IMR-90 (cell line): ENCODE data around the gene TDG. TPM values are rescaled to one million over a fixed set of nuclear protein-coding genes. Genes with fewer than 3 reads are reported as not detected.

Experiments
- ATAC-seq: fragments of 200-7000 bp; cut with Tn5 transposase; 2 replicates; pipeline ENCODE4 v1.9.1; 2020; ENCODE audit warnings: low read depth, mild to moderate bottlenecking, moderate library complexity
- BruUV-seq: library from RNA; stranded (reverse); fragments of 400-500 nt; replicated peaks from 2 replicates; lab custom pipeline; 2021; lab: Mats Ljungman, UMichigan
- CTCF ChIA-PET: fragments of 300-600 bp; formaldehyde crosslinking; extraction: SDS; loops from one replicate; lab custom pipeline; 2021; ENCODE audit warnings: antibody characterized with exemption; lab: Yijun Ruan, JAX
- POLR2A ChIA-PET: fragments of 300-600 bp; sonication (Branson Sonifier 250); formaldehyde crosslinking; loops from one replicate; lab custom pipeline; 2022; ENCODE audit warnings: antibody characterized with exemption; ENCODE audit not compliant: unreplicated experiment; lab: Charles Lee
- DNase-seq: peaks from one replicate; pipeline ENCODE4 v3.0.0; 2013
- H2AFZ ChIP-seq: replicated peaks from 2 replicates; pipeline ENCODE3; 2013; ENCODE audit warnings: low read length, mild to moderate bottlenecking; ENCODE audit not compliant: poor library complexity
- H2AK5ac ChIP-seq: 2 replicates; pipeline ENCODE4 v1.6.1; 2013; ENCODE audit warnings: low read depth, low read length, inconsistent platforms
- H2AK9ac ChIP-seq: replicated peaks from 2 replicates; pipeline ENCODE3; 2013; ENCODE audit warnings: mild to moderate bottlenecking, low read depth, low read length, moderate library complexity; ENCODE audit not compliant: poor library complexity
- H2BK120ac ChIP-seq: 2 replicates; pipeline ENCODE4 v1.6.1; 2013; ENCODE audit warnings: low read depth, low read length, inconsistent platforms
- H2BK15ac ChIP-seq: 3 replicates; pipeline ENCODE4 v1.6.1; 2013; ENCODE audit warnings: low read depth, low read length, inconsistent platforms
- H2BK20ac ChIP-seq: 2 replicates; pipeline ENCODE4 v1.6.1; 2013; ENCODE audit warnings: low read depth, mild to moderate bottlenecking, inconsistent platforms, low read length, moderate library complexity
- H2BK5ac ChIP-seq: 2 replicates; pipeline ENCODE4 v1.6.1; 2013; ENCODE audit warnings: mild to moderate bottlenecking, low read depth, low read length, inconsistent platforms; ENCODE audit not compliant: poor library complexity, severe bottlenecking
- H3K14ac ChIP-seq: replicated peaks from 2 replicates; pipeline ENCODE4 v1.6.1; 2013; ENCODE audit warnings: low read depth, low read length, inconsistent platforms
- H3K18ac ChIP-seq: 2 replicates; pipeline ENCODE4 v1.6.1; 2013; ENCODE audit warnings: low read depth, low read length, control low read depth
- H3K23ac ChIP-seq: 2 replicates; pipeline ENCODE4 v1.6.1; 2013; ENCODE audit warnings: low read depth, low read length, inconsistent platforms
- H3K27ac ChIP-seq: 2 replicates; pipeline ENCODE4 v1.5.1; 2013; ENCODE audit warnings: mild to moderate bottlenecking, control low read depth, low read length; ENCODE audit not compliant: insufficient read depth
- H3K27me3 ChIP-seq: 2 replicates; pipeline ENCODE4 v1.6.1; 2013; ENCODE audit warnings: low read length; ENCODE audit not compliant: control insufficient read depth, insufficient read depth
- H3K36me3 ChIP-seq: 2 replicates; pipeline ENCODE4 v1.6.1; 2013; ENCODE audit warnings: low read length, mixed read lengths; ENCODE audit not compliant: control insufficient read depth, insufficient read depth
- H3K4ac ChIP-seq: 2 replicates; pipeline ENCODE4 v1.6.1; 2013; ENCODE audit warnings: low read depth, low read length, inconsistent platforms
- H3K4me1 ChIP-seq: 2 replicates; pipeline ENCODE4 v1.6.1; 2013; ENCODE audit warnings: low read length, mixed read lengths; ENCODE audit not compliant: control insufficient read depth, insufficient read depth
- H3K4me2 ChIP-seq: 2 replicates; pipeline ENCODE4 v1.6.1; 2013; ENCODE audit warnings: low read depth, mild to moderate bottlenecking, control low read depth, low read length, moderate library complexity
- H3K4me3 ChIP-seq: 2 replicates; pipeline ENCODE4 v1.5.1; 2013; ENCODE audit warnings: low read depth, mild to moderate bottlenecking, control low read depth, low read length, moderate library complexity; ENCODE audit not compliant: insufficient read depth
- H3K56ac ChIP-seq: 2 replicates; pipeline ENCODE4 v1.6.1; 2013; ENCODE audit warnings: low read length, inconsistent platforms; ENCODE audit not compliant: insufficient read depth; ENCODE audit errors: extremely low read depth
- H3K79me1 ChIP-seq, 2 experiments: 2 replicates each; pipeline ENCODE4 v1.6.1; 2013; ENCODE audit warnings: low read length in 2 of 2, inconsistent platforms in 1 of 2, low read depth in 1 of 2
- H3K9ac ChIP-seq: 2 replicates; pipeline ENCODE4 v1.6.1; 2013; ENCODE audit warnings: low read depth, low read length, control low read depth
- H3K9me1 ChIP-seq: 2 replicates; pipeline ENCODE4 v1.6.1; 2013; ENCODE audit warnings: low read length, inconsistent platforms; ENCODE audit not compliant: insufficient read depth
- H3K9me3 ChIP-seq: 2 replicates; pipeline ENCODE4 v1.6.1; 2013; ENCODE audit warnings: low read length; ENCODE audit not compliant: control insufficient read depth, insufficient read depth
- H4K20me1 ChIP-seq: 2 replicates; pipeline ENCODE4 v1.6.1; 2013; ENCODE audit warnings: low read length, inconsistent platforms; ENCODE audit not compliant: insufficient read depth
- H4K5ac ChIP-seq: 2 replicates; pipeline ENCODE4 v1.6.1; 2013; ENCODE audit warnings: mild to moderate bottlenecking, low read depth, low read length, control low read depth
- H4K8ac ChIP-seq, 2 experiments: 2 replicates each; pipeline ENCODE4 v1.6.1; 2013; ENCODE audit warnings: low read depth in 2 of 2, low read length in 2 of 2, control low read depth in 1 of 2, inconsistent platforms in 1 of 2
- H4K91ac ChIP-seq: 2 replicates; pipeline ENCODE4 v1.6.1; 2013; ENCODE audit warnings: low read depth, low read length, inconsistent platforms; ENCODE audit not compliant: insufficient read depth
- BHLHE40 ChIP-seq: fragments of 150-350 bp; IDR thresholded peaks from 2 replicates; pipeline ENCODE4 v1.6.1; 2016; ENCODE audit warnings: mild to moderate bottlenecking, low read depth, low read length
- CEBPB ChIP-seq: IDR thresholded peaks from 2 replicates; pipeline ENCODE4 v1.6.1; 2012; ENCODE audit warnings: low read depth, low read length, improper control_type of control experiment
- CHD1 ChIP-seq: IDR thresholded peaks from 2 replicates; pipeline ENCODE4 v1.6.1; 2012; ENCODE audit warnings: low read depth, low read length, improper control_type of control experiment
- ELK1 ChIP-seq: fragments of 150-350 bp; IDR thresholded peaks from 2 replicates; pipeline ENCODE4 v1.6.1; 2016; ENCODE audit warnings: low read depth, mild to moderate bottlenecking, low read length, moderate library complexity, borderline replicate concordance
- FOS ChIP-seq: fragments of 150-350 bp; IDR thresholded peaks from 2 replicates; pipeline ENCODE4 v1.6.1; 2016; ENCODE audit warnings: low read depth, low read length
- MAFK ChIP-seq: IDR thresholded peaks from 2 replicates; pipeline ENCODE4 v1.6.1; 2012; ENCODE audit warnings: low read depth, low read length, improper control_type of control experiment
- NFE2L2 ChIP-seq: fragments of 150-350 bp; IDR thresholded peaks from 2 replicates; pipeline ENCODE4 v1.6.1; 2016; ENCODE audit warnings: low read depth, mild to moderate bottlenecking, low read length
- RAD21 ChIP-seq: IDR thresholded peaks from 2 replicates; pipeline ENCODE4 v1.6.1; 2012; ENCODE audit warnings: low read length, improper control_type of control experiment
- RCOR1 ChIP-seq: IDR thresholded peaks from 2 replicates; pipeline ENCODE4 v1.6.1; 2012; ENCODE audit warnings: mild to moderate bottlenecking, low read length, improper control_type of control experiment; ENCODE audit not compliant: insufficient replicate concordance
- RFX5 ChIP-seq: IDR thresholded peaks from 2 replicates; pipeline ENCODE4 v1.8.0; 2012; ENCODE audit warnings: low read depth, mild to moderate bottlenecking, low read length, moderate library complexity
- SMC3 ChIP-seq: fragments of 150-350 bp; IDR thresholded peaks from 2 replicates; pipeline ENCODE4 v1.6.1; 2016; ENCODE audit warnings: low read depth, mild to moderate bottlenecking, antibody characterized with exemption, low read length, moderate library complexity
- WGBS, 2 experiments: methylation state at CpG; one replicate each; pipeline versions ENCODE4 v1.1.5 to v1.1.7; 2013; ENCODE audit warnings: missing lambda C conversion rate in 2 of 2; ENCODE audit not compliant: insufficient read length in 1 of 2; ENCODE audit errors: extremely low coverage in 2 of 2; 5-methylcytosine and 5-hydroxymethylcytosine counted together
- dilution Hi-C: fragments of 300-500 bp; cut with HindIII; formaldehyde crosslinking; loops from one replicate; pipeline ENCODE4 v1.14.3; 2018; ENCODE audit warnings: low sequenced_read_pairs; ENCODE audit not compliant: unreplicated experiment
- in situ Hi-C: fragments of 300-500 bp; cut with MboI; formaldehyde crosslinking; loops from 3 replicates; pipeline ENCODE4 v1.14.3; 2019; ENCODE audit warnings: low sequenced_read_pairs, inconsistent platforms, mixed read lengths
- intact Hi-C: fragments of 100-400 bp; cut with micrococcal nuclease; formaldehyde crosslinking; loops from 2 replicates; pipeline ENCODE4 v1.10.0; 2022
- polyA plus RNA-seq, 3 experiments: library from polyadenylated mRNA; depleted of rRNA; stranded (reverse); fragments of >200 nt; gene quantifications; 2 replicates each; pipeline ENCODE4 v1.2.3, GENCODE V29; 2012; ENCODE audit warnings: low replicate concordance in 1 of 3
- total RNA-seq: library from RNA; depleted of rRNA; stranded (reverse); fragments of >200 nt; gene quantifications from 2 replicates; pipeline ENCODE4 v1.2.3, GENCODE V29; 2012
- TF ChIP-seq, protein P1 (sequence below): conservative IDR thresholded peaks from 2 replicates; pipeline ENCODE4 v1.5.1; 2012; ENCODE audit warnings: mild to moderate bottlenecking, low read depth, low read length, improper control_type of control experiment

The TDG gene
- total and polyA plus RNA-seq, 2 of the 4 experiments (the other 2 are of a cell fraction) = 14.0 to 14.7 TPM

DNA sequence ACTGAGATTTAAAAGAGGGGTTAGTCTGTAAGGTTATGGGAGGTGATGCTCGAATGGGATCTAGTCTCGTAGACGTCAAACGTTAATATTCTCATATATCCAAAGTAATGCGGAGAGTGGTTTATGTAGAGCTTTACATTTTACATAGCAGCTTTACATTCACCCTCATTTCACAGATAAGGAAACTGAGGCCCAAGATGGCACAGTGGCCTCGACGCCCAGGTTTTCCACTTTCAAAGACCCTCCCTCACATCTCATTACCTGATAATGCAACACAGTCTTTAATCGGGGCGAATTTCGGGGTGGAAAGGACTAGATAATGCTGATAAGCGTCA is 450 bp upstream of the TDG start:
- peak overlapping the region; percentile 97 for H3K56ac ChIP-seq
- in situ Hi-C loops = no loop called here
- H2BK15ac ChIP-seq = peak overlapping the region; percentile 48; the same call in 1 of the 3 replicates
- H3K4me1 ChIP-seq = peaks cover 12% of the 10 kb centered on the region
- dilution Hi-C loops = no loop called here
- H3K18ac ChIP-seq = peak overlapping the region; percentile 90
- peak overlapping the region; percentile 92 for H2AK5ac ChIP-seq
- ChIA-PET CTCF (interaction anchor here (1.5 kb wide), 1 partner anchor 144 kb away, joined by 7 read pairs; no protein-coding TSS in a partner anchor), POLR2A (interaction anchor here (1.0 kb wide), 1 partner anchor 22 kb away, joined by 4 read pairs; no protein-coding TSS in a partner anchor)
- BruUV-seq = TSS peak; percentile 96
- WGBS, 2 experiments = no CpG with 5 or more reads among the region's 11 CpGs
- no peaks in the 10 kb centered on the region for H3K27me3 ChIP-seq
- peak overlapping the region; percentile 91 for H3K27ac ChIP-seq
- H2AK9ac ChIP-seq = peak overlapping the region; percentile 100
- peaks cover 13% of the 10 kb centered on the region for H4K20me1 ChIP-seq
- peak overlapping the region; percentile 99 for H3K9ac ChIP-seq
- H2BK20ac ChIP-seq = no peak overlapping the region
- H4K91ac ChIP-seq = peak overlapping the region; percentile 100
- peaks cover 1% of the 10 kb centered on the region for H3K36me3 ChIP-seq
- peak overlapping the region; percentile 95 for H2BK5ac ChIP-seq
- H3K9me3 ChIP-seq = no peaks in the 10 kb centered on the region
- ATAC-seq = no peak
- H2AFZ ChIP-seq = peak overlapping the region; percentile 92
- H3K14ac ChIP-seq = peak overlapping the region; percentile 100
- H3K4ac ChIP-seq = peak overlapping the region; percentile 98
- peaks cover 11 to 65% of the 10 kb centered on the region in 2 experiments; a peak in 3 of 4 replicates for H3K79me1 ChIP-seq
- peak overlapping the region; percentile 86 for H2BK120ac ChIP-seq
- peak overlapping the region; percentile 75 for H3K4me2 ChIP-seq
- H4K5ac ChIP-seq = peak overlapping the region; percentile 97
- intact Hi-C loops = loop anchor here (1.0 to 10.0 kb wide), 3 partner anchors 8 to 320 kb away; partner anchors contain the start of gene HCFC2
- H3K4me3 ChIP-seq = peak overlapping the region; percentile 85
- DNase-seq = no peak
- peaks cover 4% of the 10 kb centered on the region; the same call in 1 of the 2 replicates for H3K9me1 ChIP-seq
- H4K8ac ChIP-seq = peak overlapping the region; percentile 96 to 99
- no peak for TF ChIP-seq CEBPB
- TF ChIP-seq RAD21 = no peak
- TF ChIP-seq RFX5 = no peak
- TF ChIP-seq ELK1 = no peak
- no peak for TF ChIP-seq BHLHE40
- no peak for TF ChIP-seq FOS
- TF ChIP-seq, protein P1, sequence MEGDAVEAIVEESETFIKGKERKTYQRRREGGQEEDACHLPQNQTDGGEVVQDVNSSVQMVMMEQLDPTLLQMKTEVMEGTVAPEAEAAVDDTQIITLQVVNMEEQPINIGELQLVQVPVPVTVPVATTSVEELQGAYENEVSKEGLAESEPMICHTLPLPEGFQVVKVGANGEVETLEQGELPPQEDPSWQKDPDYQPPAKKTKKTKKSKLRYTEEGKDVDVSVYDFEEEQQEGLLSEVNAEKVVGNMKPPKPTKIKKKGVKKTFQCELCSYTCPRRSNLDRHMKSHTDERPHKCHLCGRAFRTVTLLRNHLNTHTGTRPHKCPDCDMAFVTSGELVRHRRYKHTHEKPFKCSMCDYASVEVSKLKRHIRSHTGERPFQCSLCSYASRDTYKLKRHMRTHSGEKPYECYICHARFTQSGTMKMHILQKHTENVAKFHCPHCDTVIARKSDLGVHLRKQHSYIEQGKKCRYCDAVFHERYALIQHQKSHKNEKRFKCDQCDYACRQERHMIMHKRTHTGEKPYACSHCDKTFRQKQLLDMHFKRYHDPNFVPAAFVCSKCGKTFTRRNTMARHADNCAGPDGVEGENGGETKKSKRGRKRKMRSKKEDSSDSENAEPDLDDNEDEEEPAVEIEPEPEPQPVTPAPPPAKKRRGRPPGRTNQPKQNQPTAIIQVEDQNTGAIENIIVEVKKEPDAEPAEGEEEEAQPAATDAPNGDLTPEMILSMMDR = no peak
- TF ChIP-seq MAFK = no peak
- TF ChIP-seq CHD1 = no peak
- TF ChIP-seq NFE2L2 = no peak
- TF ChIP-seq RCOR1 = no peak
- no peak for TF ChIP-seq SMC3
- peak overlapping the region; percentile 99 for H3K23ac ChIP-seq
